Spinal cord (tissue), 10 donors: Measurements from ENCODE around the gene ISL1. TPM values are rescaled to one million over a fixed set of nuclear protein-coding genes. Genes with fewer than 3 reads are reported as not detected.
A peak's percentile ranks its signal among the peaks of the same experiment; 100 is the strongest.

Experiments
- DNase-seq, 6 donors: peaks; one replicate each; pipeline versions ENCODE4 v3.0.0 to v3.0.0-alpha.2; 2013 to 2015; ENCODE audit warnings: low spot score in 6 of 6, low read depth in 4 of 6
- H3K27ac ChIP-seq: one replicate; pipeline ENCODE4 v1.5.1; 2013; ENCODE audit warnings: low read depth, low read length, control low read depth
- H3K27me3 ChIP-seq: one replicate; pipeline ENCODE4 v1.6.1; 2013; ENCODE audit warnings: low read length; ENCODE audit not compliant: control insufficient read depth, insufficient read depth
- H3K36me3 ChIP-seq: one replicate; pipeline ENCODE4 v1.6.1; 2013; ENCODE audit warnings: low read length; ENCODE audit not compliant: control insufficient read depth, insufficient read depth
- H3K4me1 ChIP-seq: one replicate; pipeline ENCODE4 v1.6.1; 2013; ENCODE audit warnings: low read length; ENCODE audit not compliant: control insufficient read depth, insufficient read depth
- H3K4me3 ChIP-seq: one replicate; pipeline ENCODE4 v1.5.1; 2013; ENCODE audit warnings: low read depth, low read length, control low read depth
- H3K9me3 ChIP-seq: one replicate; pipeline ENCODE4 v1.6.1; 2013; ENCODE audit warnings: low read length; ENCODE audit not compliant: control insufficient read depth, insufficient read depth
- WGBS: methylation state at CpG from one replicate; pipeline ENCODE4 v1.1.5; 2013; ENCODE audit warnings: missing lambda C conversion rate; ENCODE audit not compliant: insufficient coverage; 5-methylcytosine and 5-hydroxymethylcytosine counted together
- polyA plus RNA-seq, 2 donors: library from polyadenylated mRNA; unstranded; fragments of 120-200 nt; gene quantifications; one replicate each; pipeline ENCODE4 v1.2.1, GENCODE V29; 2013; ENCODE audit not compliant: insufficient read length in 2 of 2
- total RNA-seq, 2 donors: library from RNA; depleted of rRNA in 1 of 2; stranded (reverse); fragments of 120-200 nt in 1 of 2; fragments of >200 nt in 1 of 2; gene quantifications; one replicate each; pipeline versions ENCODE4 v1.2.3 to v1.2.4, GENCODE V29; 2013 to 2014
- donor health status: healthy.

ISL1 gene
- total and polyA plus RNA-seq, 4 donors, result 1.0 to 7.1 (median 4.3) TPM

DNA sequence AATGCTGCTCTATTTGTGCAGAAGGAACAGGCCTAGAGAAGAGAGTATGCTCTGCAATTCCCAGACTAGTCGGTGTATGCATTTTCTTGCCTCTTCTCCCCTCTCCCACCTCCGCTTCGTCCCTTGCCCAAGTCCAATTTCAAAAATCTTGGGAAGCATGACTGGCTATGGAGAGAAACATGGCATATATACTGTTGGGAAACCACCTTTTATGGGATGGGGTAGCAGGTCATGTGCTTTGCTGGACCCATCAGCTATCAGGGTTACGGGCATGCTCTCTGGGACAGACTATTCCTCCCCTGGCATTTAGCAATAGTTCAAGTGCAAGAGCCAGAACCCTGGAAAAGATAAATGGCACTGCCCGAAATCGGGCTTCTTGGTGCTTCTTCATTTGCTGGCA, 12.0 kb downstream of the ISL1 start:
- H3K36me3 ChIP-seq, result no peaks in the 10 kb centered on the region
- 0% methylated on average over 2 of the region's 6 CpGs for WGBS
- H3K4me3 ChIP-seq, result no peak overlapping the region
- H3K27me3 ChIP-seq, result peaks cover 98% of the 10 kb centered on the region
- peaks cover 12% of the 10 kb centered on the region for H3K4me1 ChIP-seq
- no peak overlapping the region for H3K27ac ChIP-seq
- peak in 2 of 6 donors; percentile 2 to 6 for DNase-seq
- H3K9me3 ChIP-seq, result no peaks in the 10 kb centered on the region

DNA sequence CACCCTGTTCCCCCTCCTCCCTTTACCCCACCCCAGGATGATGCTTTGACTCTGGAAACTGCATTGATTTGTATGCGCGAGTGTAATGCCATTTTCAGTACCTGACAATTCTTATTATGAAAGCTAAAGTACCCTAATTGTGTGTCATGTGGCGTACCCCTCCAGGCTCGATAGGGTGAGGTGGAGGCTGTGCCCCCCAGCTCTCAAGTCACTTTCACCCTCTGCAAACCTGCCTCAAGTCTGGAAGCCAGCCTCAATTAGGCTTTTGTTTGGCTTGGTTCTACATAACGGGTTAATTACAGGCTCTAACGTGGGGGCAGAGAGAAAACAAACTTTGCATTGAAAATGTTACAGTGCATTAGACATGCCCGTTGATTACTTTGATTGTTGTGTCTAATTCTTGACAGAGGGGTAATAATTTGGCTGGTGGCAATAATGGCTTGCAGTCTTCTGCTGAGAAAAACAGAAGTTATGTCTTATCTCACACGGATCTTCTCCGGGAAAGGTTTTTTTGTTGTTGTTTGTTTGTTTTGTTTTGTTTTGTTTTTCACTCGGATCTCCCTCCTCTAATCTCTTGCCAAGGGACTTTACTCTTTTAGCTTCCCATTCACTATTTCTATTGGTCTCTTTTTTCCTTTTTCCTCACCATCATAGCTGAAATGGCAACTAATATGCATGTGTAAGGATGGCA, 12.6 kb downstream of the ISL1 start:
- Histone ChIP-seq H3K27me3 (peaks cover 95% of the 10 kb centered on the region), H3K27ac (no peak overlapping the region), H3K9me3 (no peaks in the 10 kb centered on the region), H3K4me1 (peaks cover 10% of the 10 kb centered on the region), H3K36me3 (no peaks in the 10 kb centered on the region), H3K4me3 (no peak overlapping the region)
- 0% methylated on average over 5 of the region's 10 CpGs for WGBS
- DNase-seq, result peak in 2 of 6 donors; percentile 9 to 21

- no peaks in the 10 kb centered on the region for H3K9me3 ChIP-seq
- no peak overlapping the region for H3K27ac ChIP-seq
- no peak overlapping the region for H3K4me3 ChIP-seq
- DNase-seq, result no peak
- no peaks in the 10 kb centered on the region for H3K36me3 ChIP-seq
- H3K27me3 ChIP-seq, result peaks cover 90% of the 10 kb centered on the region
- 31% methylated on average over 3 of the region's 4 CpGs for WGBS
- H3K4me1 ChIP-seq, result peaks cover 10% of the 10 kb centered on the region
Observed at GRCh38 chr5:51396797-51397196, 13.5 kb downstream of the ISL1 start.

GRCh38 chr5:51397996-51398395, 14.7 kb downstream of the ISL1 start:
- H3K27me3 ChIP-seq, result peaks cover 81% of the 10 kb centered on the region
- H3K9me3 ChIP-seq, result no peaks in the 10 kb centered on the region

GRCh38 chr5:51398875-51399642, 15.8 kb downstream of the ISL1 start:
- no peaks in the 10 kb centered on the region for H3K9me3 ChIP-seq
- DNase-seq, result peak in 2 of 6 donors; percentile 46 to 49
- H3K36me3 ChIP-seq, result no peaks in the 10 kb centered on the region
- no peak overlapping the region for H3K27ac ChIP-seq
- peaks cover 71% of the 10 kb centered on the region for H3K27me3 ChIP-seq
- WGBS, result under 1% methylated on average over 57 of the region's 57 CpGs
- H3K4me1 ChIP-seq, result peaks cover 10% of the 10 kb centered on the region
- no peak overlapping the region for H3K4me3 ChIP-seq

More at GRCh38 chr5:51397996-51398395, 14.7 kb downstream of the ISL1 start:
- H3K4me1 ChIP-seq, result peaks cover 10% of the 10 kb centered on the region
- H3K27ac ChIP-seq, result no peak overlapping the region
- WGBS, result no CpG with 5 or more reads among the region's 7 CpGs
- no peaks in the 10 kb centered on the region for H3K36me3 ChIP-seq
- no peak overlapping the region for H3K4me3 ChIP-seq
- DNase-seq, result peak in 2 of 6 donors; percentile 12 to 13

GRCh38 chr5:51399643-51400006, 16.4 kb downstream of the ISL1 start:
- Histone ChIP-seq H3K27ac (no peak overlapping the region), H3K36me3 (no peaks in the 10 kb centered on the region), H3K9me3 (no peaks in the 10 kb centered on the region), H3K4me3 (no peak overlapping the region), H3K27me3 (peaks cover 65% of the 10 kb centered on the region), H3K4me1 (peaks cover 10% of the 10 kb centered on the region)
- WGBS, result 6% methylated on average over 10 of the region's 10 CpGs
- no peak for DNase-seq

DNA sequence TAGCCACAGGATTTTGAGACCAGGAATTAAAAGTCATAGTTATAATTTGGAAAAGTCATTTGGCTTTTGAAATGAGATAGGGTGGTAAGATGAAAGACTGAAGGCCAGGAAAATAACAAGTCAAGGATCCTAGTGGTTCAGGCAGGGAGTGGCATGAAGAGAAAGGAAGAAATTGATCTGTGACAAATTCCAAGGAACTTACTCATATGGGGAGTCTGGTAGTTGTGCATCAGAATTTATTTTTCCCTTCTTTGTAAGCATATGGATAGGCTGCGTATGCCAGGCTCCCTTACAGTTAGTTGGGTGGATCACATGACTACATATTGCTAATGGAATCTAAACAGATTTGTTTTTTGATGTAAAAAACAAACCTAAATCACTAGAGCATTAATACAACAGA, 21.0 kb downstream of the ISL1 start:
- H3K4me3 ChIP-seq, result no peak overlapping the region
- peaks cover 3% of the 10 kb centered on the region for H3K4me1 ChIP-seq
- H3K27ac ChIP-seq, result no peak overlapping the region
- no peaks in the 10 kb centered on the region for H3K36me3 ChIP-seq
- H3K27me3 ChIP-seq, result peaks cover 19% of the 10 kb centered on the region
- no peaks in the 10 kb centered on the region for H3K9me3 ChIP-seq
- WGBS, result no CpG with 5 or more reads among the region's 1 CpG
- no peak for DNase-seq

GRCh38 chr5:51411921-51412325, 28.7 kb downstream of the ISL1 start:
- 40% methylated on average over 1 of the region's 7 CpGs for whole genome bisulfite sequencing
- no peak overlapping the region for H3K27ac ChIP-seq
- no peaks in the 10 kb centered on the region for H3K9me3 ChIP-seq
- DNase-seq, result peak in 1 of 6 donors; percentile 14
- H3K36me3 ChIP-seq, result no peaks in the 10 kb centered on the region
- no peaks in the 10 kb centered on the region for H3K4me1 ChIP-seq
- no peak overlapping the region for H3K4me3 ChIP-seq
- H3K27me3 ChIP-seq, result no peaks in the 10 kb centered on the region

DNA sequence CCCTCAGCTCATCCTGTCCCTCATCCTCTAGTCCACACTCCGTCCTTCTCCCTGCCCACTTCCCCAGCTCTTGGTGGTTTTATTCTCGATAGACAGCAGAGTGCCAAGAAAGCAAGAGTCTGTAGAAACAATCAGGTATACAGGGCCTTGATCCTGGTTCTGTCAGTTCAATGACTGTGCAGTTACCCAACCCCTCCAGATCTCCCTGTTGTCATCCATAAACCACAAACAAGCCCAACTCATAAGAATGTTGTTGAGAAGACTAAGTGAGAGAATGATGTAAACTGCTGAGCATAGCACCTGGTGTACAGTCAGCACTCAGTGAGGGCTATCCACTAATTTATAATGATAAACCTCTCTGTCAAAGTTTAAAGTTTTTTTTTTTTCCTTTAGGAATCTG, 31.3 kb downstream of the ISL1 start:
- 63% methylated on average over 2 of the region's 2 CpGs for WGBS
- H3K4me3 ChIP-seq, result no peak overlapping the region
- no peak for DNase-seq
- H3K27ac ChIP-seq, result no peak overlapping the region
- H3K36me3 ChIP-seq, result no peaks in the 10 kb centered on the region
- no peaks in the 10 kb centered on the region for H3K9me3 ChIP-seq
- no peaks in the 10 kb centered on the region for H3K4me1 ChIP-seq
- no peaks in the 10 kb centered on the region for H3K27me3 ChIP-seq

GRCh38 chr5:51416149-51416548, 32.9 kb downstream of the ISL1 start:
- no peak overlapping the region for H3K27ac ChIP-seq
- no peaks in the 10 kb centered on the region for H3K36me3 ChIP-seq
- H3K9me3 ChIP-seq, result no peaks in the 10 kb centered on the region
- WGBS, result 83% methylated on average over 1 of the region's 3 CpGs
- H3K27me3 ChIP-seq, result no peaks in the 10 kb centered on the region
- no peak for DNase-seq
- H3K4me1 ChIP-seq, result no peaks in the 10 kb centered on the region
- no peak overlapping the region for H3K4me3 ChIP-seq
